ENCODE data around the gene VENTX.

Gene VENTX

DNA sequence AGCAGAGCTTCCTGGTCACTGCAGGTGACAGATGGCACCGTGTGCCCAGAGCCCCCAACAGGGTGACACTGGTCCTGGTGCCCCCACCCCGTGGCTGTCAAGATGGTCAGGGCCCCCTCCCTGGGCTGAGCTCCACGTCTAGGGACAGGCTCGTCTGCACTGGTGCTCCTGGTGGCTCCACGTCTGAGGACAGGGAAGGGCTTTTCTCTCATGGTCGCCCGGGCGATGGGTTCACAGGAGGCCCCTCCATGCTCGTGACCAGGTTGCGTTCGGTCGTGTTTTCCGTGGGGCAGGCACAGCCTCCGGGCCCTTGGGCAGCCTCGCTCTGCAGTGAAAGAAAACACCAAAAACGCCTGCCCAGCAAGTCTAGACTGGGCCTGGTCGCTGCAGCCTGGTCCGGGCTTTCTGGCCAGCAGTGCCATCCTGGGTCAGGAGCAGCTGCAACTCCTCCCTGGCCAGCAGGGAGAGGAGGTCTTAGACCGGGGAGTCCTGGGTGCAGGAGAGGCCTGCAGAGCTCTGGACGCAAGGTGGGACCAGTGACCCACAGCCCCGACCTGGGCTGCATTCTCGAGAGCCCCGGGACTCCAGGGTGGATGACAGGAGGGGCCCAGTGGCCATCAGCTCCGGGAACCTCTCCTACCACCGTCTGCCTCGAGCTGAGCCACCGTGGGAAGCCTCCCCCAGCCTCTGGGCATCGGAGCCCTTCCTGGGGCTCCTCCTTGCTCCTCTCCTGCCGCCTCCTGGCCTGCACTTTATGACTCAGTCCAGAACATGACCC, 35.5 kb upstream of the VENTX start:
- H3K9me3 ChIP-seq (ENCODE audit: control insufficient read depth, insufficient read depth, low read length) = peaks cover 9% of the 10 kb centered on the region; the same call in 1 of the 2 replicates
- H3K27me3 ChIP-seq (ENCODE audit: control insufficient read depth, low read length) = no peaks in the 10 kb centered on the region
- H3K79me2 ChIP-seq (ENCODE audit: control insufficient read depth, low read length) = no peaks in the 10 kb centered on the region
- H3K36me3 ChIP-seq (ENCODE audit: control insufficient read depth, low read length) = no peaks in the 10 kb centered on the region
- no peak overlapping the region for H3K27ac ChIP-seq (ENCODE audit: low read depth, low read length)
- H3K9me2 ChIP-seq (replicated peaks; ENCODE audit: control insufficient read depth, low read length) = no peaks in the 10 kb centered on the region
- H3K4me1 ChIP-seq (ENCODE audit: control insufficient read depth, low read length) = no peaks in the 10 kb centered on the region
- H3F3A ChIP-seq (ENCODE audit: control insufficient read depth, insufficient read depth) = no peaks in the 10 kb centered on the region
- no peaks in the 10 kb centered on the region for H4K20me1 ChIP-seq (ENCODE audit: control insufficient read depth, insufficient read depth, low read depth, low read length)
- no peak overlapping the region for H3K4me2 ChIP-seq (ENCODE audit: low read length)
- TF ChIP-seq CTCF (IDR thresholded peaks at IDR 0.05; ENCODE audit: low read depth, low read length, poor library complexity, severe bottlenecking) (no peak), EZH2phosphoT487 (IDR thresholded peaks at IDR 0.05; ENCODE audit: borderline replicate concordance, low read length) (no peak)
- no peak overlapping the region for H3K4me3 ChIP-seq (ENCODE audit: low read length)

DNA sequence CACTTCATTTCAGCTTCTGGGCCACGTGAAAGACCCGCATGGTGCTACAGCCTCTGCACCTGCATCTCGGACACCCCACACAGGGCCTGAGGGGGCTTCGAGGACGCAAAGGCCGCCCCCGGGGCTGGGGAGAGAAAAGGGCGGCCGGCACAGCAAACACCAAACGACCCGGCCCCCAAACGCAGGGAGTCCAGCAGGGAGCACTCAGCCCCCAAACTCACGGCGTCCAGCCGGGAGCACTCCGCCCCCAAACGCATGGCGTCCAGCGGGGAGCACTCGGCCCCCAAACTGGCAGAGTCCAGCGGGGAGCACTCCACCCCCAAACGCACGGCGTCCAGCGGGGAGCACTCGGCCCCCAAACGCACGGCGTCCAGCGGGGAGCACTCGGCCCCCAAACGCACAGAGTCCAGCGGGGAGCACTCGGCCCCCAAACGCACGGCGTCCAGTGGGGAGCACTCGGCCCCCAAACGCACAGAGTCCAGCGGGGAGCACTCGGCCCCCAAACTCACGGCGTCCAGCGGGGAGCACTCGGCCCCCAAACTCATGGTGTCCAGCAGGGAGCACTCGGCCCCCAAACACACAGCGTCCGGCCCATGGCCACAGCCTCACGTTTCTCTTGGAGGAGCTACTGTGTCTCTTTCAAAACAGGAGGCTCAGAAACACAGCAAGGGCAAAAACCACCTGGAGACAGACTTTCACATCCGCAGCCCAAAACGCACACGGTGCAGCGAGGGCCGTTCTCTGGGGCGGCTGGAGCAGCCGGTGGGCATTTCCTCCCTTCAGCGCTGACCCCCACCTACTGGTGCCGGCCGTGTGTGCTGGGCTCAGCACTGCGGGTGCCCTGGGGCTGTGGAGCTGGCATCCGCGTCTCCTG, 34.6 kb upstream of the VENTX start:
- TF ChIP-seq CTCF (IDR thresholded peaks at IDR 0.05; ENCODE audit: low read depth, low read length, poor library complexity, severe bottlenecking) (no peak), EZH2phosphoT487 (IDR thresholded peaks at IDR 0.05; ENCODE audit: borderline replicate concordance, low read length) (no peak)
- H3K9me2 ChIP-seq (replicated peaks; ENCODE audit: control insufficient read depth, low read length) = no peaks in the 10 kb centered on the region

GRCh38 chr10:133203652-133204195, 33.9 kb upstream of the VENTX start:
- peaks cover 12% of the 10 kb centered on the region for H3K9me3 ChIP-seq (ENCODE audit: control insufficient read depth, insufficient read depth, low read length)
- no peak overlapping the region for H3K27ac ChIP-seq (ENCODE audit: low read depth, low read length)
- TF ChIP-seq EZH2phosphoT487 (IDR thresholded peaks at IDR 0.05; ENCODE audit: borderline replicate concordance, low read length) (no peak), CTCF (IDR thresholded peaks at IDR 0.05; ENCODE audit: low read depth, low read length, poor library complexity, severe bottlenecking) (no peak)
- no peaks in the 10 kb centered on the region for H3K27me3 ChIP-seq (ENCODE audit: control insufficient read depth, low read length)
- H3K4me2 ChIP-seq (ENCODE audit: low read length) = no peak overlapping the region
- H4K20me1 ChIP-seq (ENCODE audit: control insufficient read depth, insufficient read depth, low read depth, low read length) = no peaks in the 10 kb centered on the region
- H3K36me3 ChIP-seq (ENCODE audit: control insufficient read depth, low read length) = no peaks in the 10 kb centered on the region
- H3K9me2 ChIP-seq (replicated peaks; ENCODE audit: control insufficient read depth, low read length) = no peaks in the 10 kb centered on the region
- no peaks in the 10 kb centered on the region for H3K4me1 ChIP-seq (ENCODE audit: control insufficient read depth, low read length)
- no peaks in the 10 kb centered on the region for H3F3A ChIP-seq (ENCODE audit: control insufficient read depth, insufficient read depth)
- no peaks in the 10 kb centered on the region for H3K79me2 ChIP-seq (ENCODE audit: control insufficient read depth, low read length)
- H3K4me3 ChIP-seq (ENCODE audit: low read length) = no peak overlapping the region

More for the DNA sequence above, 34.6 kb upstream of the VENTX start:
- Histone ChIP-seq H3K79me2 (ENCODE audit: control insufficient read depth, low read length) (no peaks in the 10 kb centered on the region), H3K9me3 (ENCODE audit: control insufficient read depth, insufficient read depth, low read length) (peaks cover 9% of the 10 kb centered on the region; the same call in 1 of the 2 replicates), H3K4me2 (ENCODE audit: low read length) (no peak overlapping the region), H3K36me3 (ENCODE audit: control insufficient read depth, low read length) (no peaks in the 10 kb centered on the region), H3K4me3 (ENCODE audit: low read length) (no peak overlapping the region), H4K20me1 (ENCODE audit: control insufficient read depth, insufficient read depth, low read depth, low read length) (no peaks in the 10 kb centered on the region), H3K27me3 (ENCODE audit: control insufficient read depth, low read length) (no peaks in the 10 kb centered on the region), H3K27ac (ENCODE audit: low read depth, low read length) (no peak overlapping the region), H3K4me1 (ENCODE audit: control insufficient read depth, low read length) (no peaks in the 10 kb centered on the region), H3F3A (ENCODE audit: control insufficient read depth, insufficient read depth) (no peaks in the 10 kb centered on the region)

All from DOHH2 (cell line).